Stimulated activated CD8-positive, alpha-beta memory T cell treated with anti-CD3 and anti-CD28 coated beads, Interleukin-2, amount 100 ng/mL, for 1 hour (primary cell): Measurements from ENCODE around the gene IL18R1.

Experiments used
- DNase-seq, 2 donors: peaks; one replicate each; pipeline ENCODE4 v3.0.0-alpha.2; 2020; ENCODE audit warnings: low read depth in 2 of 2

Gene IL18R1

DNA sequence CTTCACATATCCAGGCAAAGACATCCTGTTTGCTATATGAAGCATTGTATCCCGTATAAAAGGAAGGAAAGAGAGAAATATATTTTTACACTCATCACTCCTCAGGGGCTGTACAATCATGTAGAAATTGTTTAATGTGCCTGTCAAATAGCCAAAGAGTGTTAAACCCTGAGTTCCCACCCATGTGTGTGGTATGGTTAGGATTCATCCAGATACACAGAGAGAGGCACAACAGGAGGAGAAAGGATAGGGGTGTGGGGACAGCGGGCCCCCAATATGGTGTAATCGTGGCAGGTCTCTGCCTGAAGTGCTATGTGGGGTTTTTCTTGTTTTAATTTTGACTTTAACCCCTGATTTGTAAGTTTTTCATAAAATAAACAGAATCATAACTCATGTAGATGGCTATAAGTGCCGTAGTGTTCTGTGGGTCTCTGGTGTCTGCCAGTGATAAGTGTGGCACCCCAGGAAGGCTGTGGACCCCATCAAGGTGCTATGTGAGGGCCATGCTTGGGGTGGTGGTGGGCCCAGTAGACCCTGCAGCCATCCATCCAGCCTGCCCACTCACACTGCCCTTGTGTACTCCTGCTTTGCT, 10.2 kb upstream of the IL18R1 start:
- DNase-seq = no peak

DNA sequence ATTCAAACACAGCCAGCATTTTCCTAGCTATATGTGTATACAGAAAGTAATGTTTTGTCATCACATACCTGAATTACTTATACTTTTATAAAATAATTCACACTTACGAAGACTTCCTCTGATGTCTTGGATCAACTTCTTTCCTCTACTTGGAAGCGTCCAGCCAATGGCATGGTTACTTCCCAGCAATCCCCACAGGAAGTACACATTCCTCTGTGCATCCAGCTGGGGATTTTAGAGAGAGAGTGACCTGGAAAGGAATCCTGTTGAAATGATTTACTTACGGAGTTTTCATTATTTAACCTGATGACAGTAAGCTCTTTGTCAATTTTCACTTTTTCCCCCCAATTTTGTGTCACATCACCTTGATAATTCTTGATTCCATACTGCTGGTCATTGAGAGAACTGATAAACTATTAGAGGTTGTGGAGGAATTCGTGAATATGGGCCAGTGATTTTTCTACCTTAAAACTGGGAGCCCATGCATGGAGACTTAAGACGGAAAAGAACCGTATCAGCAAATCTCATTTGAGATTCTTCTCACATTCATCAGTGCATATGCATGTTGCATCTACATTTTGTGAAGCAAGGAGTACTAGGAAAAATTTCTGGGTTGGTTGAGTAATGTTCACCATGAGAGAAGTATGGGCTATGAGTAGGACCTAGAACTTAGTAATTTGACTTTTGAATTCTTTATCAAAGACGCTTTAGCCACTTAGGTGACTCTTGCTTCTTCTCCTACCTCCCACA, 9.0 kb upstream of the IL18R1 start:
- no peak for DNase-seq

DNA sequence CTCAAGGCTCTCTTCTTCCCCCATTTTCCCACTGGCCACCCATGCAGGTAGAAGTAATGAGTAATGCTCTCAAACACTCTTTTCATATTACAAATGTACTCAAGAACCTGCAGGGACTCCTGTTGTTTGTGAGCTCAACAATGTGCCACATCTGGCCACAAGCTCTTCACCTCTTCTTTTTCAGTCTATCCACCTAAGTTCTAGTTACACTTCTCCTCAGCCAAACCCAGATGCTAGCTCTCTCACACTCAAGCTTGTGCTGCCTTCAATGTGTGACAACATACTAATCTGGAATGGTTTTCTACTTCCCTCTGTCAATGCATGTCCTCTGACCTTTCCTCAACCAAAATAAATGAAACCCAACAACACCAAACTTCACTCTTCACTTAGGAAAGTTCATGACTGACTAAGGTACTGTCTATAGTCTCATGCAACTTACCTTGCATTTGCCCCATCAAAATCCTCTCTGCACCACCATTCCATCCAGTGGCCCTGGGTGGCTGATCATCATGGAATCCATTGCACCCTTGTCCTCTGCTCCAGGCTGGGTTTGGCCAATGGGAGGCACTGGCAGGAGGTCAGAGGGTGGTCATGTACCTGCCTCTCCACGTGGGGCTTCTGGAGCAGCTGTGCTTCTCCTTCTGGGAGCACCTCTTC, 5.3 kb upstream of the IL18R1 start:
- no peak for DNase-seq

- no peak for DNase-seq
Measured at GRCh38 chr2:102356381-102356712, 751 bp downstream of the IL18R1 start.

DNA sequence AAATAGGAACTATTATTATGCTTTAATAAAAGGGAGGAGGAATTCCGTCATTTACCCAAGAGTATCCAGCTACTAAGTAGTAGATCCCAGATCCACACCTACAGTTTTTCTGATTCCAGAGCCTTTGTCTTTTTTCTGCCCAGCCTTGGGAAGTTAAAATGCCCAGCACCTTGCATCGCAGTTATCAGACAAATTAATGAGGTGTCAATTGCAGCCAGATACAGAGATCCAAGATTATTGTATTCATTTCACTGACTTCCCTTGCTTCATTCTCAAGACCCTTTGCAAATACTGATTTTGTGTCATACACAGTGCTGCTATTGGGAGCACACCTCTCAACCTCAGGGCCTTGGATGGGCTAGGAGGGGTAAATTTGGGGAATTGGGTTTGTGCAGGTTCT, 1.1 kb downstream of the IL18R1 start:
- DNase-seq = no peak

DNA sequence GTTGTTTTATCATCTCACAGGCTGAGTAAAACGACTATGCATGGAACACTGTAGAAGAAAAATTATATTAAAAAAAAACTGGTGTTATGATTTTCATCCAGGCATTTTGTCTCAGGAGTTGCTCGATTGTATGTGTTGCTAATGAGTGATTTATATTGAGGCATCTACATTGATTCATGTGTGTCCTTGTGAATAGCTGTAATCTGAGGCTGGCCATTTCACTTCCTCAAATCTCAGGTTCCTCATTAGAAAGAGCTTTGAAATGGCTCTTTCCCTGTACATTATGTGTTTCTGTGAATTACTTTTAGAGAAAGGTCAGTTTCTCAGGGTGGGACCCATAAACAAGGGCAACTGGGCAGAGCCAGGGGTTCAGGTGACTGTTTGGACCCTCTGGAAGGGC, 2.3 kb downstream of the IL18R1 start:
- no peak for DNase-seq

DNA sequence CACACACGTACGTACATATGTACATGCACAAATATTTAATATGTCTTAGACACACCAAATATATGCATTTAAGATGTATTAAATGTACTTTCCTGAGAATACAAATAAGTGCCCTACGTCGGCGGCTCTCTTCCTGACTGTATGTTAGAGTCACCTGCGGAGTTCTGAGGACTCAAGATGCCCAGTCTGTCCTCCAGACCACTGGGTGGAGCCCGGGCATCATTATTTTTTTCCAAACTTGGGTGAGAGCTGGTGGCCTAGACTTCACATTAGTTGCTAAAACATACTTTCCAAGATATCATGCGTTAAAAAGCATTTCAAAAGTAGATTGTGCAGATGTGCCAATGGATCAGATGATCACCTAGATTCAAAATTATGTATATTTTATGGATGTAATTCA, 2.9 kb downstream of the IL18R1 start:
- DNase-seq = no peak

DNA sequence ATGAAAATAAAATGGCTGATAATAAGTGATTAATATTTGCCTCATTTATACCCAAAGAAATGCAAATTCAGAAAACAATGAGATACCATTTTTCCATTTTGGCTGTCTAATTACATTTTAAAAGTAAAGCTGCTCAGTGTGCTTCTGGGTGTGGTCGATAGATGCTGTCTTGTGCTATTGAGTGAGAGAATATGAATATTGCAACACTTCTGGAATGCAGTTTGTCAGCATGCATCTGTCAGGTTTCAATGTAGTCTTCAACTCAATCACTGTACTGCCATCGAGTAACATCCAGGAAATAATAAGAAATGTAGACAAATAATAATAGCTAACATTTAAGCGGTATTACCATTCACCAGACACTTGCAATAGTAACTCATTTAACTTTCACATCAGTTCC, 3.9 kb downstream of the IL18R1 start:
- DNase-seq = no peak

DNA sequence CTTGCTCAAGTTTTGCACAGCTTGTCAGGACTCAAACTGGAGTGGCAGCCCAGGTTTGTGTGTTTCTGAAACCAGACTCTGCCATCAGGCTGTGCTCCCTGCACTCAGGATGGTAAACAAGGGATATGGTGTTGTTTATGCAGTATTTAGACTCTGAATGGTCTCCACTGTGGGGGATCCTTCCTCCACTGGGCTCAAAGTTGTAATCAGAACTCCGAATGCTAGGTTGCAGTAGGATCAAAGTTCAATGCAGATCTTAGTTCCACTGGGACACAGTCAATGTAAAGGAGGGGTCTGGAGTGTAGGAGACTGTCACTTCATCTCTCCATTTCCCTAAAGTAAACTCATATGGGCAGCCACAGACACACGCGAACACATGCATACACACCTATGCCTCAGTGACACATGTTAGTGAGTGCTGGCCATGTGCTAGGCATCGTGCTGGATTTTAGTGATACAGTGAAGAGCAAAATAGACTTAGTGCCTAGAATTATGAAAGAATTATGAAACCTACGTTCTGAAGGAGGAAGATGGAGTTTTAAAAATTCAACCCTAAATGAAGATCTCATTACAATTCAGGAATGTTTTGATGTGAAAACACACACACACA, 6.1 kb downstream of the IL18R1 start:
- no peak for DNase-seq

GRCh38 chr2:102365763-102366162, 10.2 kb downstream of the IL18R1 start:
- no peak for DNase-seq

GRCh38 chr2:102366406-102367112, 11.0 kb downstream of the IL18R1 start:
- no peak for DNase-seq

DNA sequence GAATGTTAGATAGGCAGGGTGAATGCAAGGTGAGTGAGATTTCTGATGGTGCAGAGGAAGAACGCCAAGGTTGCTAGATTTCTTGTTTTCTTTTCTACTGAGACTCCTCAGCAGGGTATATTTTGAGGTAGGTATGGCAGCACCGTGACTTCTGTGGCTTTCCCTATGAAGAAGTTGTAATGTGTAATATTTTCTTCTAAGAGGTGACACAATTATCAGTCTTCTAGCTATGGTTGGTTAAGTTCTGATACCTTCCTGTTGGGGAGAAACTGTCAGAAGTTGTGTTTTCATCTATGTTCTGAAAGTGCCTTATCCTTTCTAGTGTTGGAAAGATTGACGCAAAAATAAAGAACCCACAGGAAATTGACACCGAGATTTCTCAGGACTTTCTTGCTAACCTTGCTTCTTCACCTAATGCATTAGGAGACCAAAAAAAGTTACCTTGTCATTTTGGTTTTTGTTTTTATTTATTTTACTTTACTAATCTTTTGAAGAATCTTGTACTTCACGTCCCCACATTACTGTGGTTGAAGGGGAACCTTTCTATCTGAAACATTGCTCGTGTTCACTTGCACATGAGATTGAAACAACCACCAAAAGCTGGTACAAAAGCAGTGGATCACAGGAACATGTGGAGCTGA, 11.9 kb downstream of the IL18R1 start:
- DNase-seq = no peak

DNA sequence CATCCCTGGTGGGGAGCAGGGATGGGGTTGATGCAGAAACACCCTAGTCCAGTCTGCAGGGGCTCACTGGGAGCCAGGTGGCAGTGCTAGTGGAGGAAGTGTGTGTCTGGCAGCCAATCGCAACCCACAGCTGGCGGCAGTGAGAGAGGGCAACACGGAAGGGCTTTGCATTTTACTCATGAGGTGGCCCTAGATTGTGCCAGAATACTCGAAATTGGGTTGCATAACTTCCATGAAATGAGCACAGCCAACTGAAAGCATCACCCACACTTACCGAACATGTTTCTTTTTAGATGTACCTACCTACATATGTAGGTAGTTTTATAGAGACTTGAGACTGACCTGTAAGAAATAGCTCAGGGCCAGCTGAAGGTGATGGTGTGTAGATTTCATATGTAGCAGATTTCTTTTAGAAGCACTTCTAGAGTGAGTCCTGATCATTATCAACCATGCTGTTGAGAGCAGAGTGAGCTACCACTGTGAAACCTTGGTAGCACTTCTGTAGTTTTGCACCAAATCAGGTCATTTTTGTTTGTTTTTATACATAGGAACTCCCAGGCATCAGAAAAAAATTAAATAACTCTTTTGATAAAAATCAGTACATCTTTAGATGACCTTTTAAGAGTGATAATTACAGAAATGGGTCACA, 13.0 kb downstream of the IL18R1 start:
- no peak for DNase-seq

- no peak for DNase-seq
Measured at GRCh38 chr2:102369866-102370265, 14.3 kb downstream of the IL18R1 start.

DNA sequence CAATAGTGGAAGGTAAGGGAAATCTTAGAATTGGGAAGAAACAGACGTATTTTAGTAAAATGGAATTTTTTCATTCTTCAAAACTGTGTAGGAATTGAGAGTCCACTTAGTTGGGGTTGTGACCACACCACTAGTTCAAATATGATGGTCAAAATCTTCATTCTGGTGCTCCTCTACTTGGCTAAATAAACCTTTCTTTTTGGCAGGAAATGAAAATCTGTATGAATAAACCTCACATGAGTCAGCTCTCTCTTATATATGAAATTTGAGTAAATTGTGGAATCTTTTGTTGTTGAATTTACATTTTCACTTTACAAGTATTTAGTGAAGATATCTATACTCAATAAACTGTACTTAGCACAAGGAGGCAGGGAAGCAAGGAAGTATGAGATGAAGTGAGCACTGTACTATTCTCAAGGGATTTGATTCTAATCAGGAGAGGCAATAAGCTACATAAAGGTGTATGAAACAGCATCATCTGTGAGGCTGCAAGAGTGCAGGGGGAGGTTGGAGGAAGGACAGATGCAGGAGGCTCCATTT, 20.5 kb downstream of the IL18R1 start:
- no peak for DNase-seq

DNA sequence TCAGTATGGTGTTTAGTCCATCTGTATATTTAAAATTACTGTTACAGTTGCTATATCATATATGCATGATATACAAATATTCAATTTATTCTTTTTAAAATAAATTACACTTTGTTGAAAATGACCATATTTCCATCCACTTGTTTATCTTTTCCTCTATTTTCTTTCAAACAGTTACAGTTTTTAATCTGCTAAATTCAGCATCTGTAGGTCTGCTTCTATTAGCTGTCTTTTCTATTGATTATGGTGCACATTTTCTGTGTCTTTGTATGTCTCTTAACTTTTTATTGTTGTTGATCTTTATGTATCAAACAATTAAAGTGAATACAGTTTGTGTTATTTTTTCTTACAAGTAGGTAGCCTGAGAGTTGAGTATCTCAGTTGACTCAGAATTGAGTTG, 28.1 kb downstream of the IL18R1 start:
- DNase-seq = no peak

- no peak for DNase-seq
Measured at GRCh38 chr2:102385522-102385921, 29.9 kb downstream of the IL18R1 start.

DNA sequence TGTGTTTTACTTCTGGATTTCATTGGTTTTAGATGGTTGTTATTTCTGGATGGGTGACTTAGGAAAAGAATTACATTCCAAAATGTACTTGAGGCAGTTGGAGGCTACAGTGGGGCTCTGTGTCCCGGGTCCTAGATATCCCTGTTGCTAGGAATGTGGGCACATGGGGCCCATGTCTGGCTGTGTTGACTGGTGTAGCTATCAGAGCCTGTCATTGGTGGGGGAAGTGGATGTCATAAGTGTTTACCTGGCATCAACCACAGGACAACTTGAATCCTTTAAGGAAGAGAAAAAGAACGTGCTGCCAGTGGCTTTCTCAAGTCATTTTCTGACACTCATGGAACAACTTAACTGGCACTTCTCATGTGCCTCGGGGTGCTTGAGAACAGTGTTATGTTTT, 30.4 kb downstream of the IL18R1 start:
- no peak for DNase-seq

DNA sequence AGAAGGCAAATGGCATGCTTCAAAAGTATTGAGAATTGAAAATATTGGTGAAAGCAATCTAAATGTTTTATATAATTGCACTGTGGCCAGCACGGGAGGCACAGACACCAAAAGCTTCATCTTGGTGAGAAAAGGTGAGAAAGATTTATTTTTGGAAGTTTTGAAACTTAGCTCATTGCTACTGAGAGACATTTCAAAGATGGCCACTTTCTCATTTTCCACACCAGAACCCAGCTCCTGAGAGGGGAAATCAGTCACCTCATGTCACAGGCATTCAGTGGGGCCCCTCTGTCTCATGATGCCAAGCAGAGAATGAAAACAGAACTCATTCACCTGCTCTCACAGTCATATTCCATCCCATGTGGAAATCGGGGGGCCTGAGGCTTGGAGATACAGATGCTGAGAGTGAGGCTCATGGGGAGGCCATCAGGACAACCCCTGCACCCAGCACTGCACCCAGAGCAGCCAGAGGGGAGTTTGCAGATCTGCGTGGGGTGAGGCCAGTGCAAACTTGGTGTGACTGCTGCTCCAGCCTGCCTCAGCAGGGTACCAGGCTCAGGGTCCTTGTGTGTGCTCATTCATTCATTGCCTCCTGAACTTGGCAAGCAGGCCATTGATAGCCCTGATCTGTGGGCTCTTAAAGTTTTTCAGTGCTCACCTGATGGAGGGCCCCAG, 31.4 kb downstream of the IL18R1 start:
- DNase-seq = no peak

DNA sequence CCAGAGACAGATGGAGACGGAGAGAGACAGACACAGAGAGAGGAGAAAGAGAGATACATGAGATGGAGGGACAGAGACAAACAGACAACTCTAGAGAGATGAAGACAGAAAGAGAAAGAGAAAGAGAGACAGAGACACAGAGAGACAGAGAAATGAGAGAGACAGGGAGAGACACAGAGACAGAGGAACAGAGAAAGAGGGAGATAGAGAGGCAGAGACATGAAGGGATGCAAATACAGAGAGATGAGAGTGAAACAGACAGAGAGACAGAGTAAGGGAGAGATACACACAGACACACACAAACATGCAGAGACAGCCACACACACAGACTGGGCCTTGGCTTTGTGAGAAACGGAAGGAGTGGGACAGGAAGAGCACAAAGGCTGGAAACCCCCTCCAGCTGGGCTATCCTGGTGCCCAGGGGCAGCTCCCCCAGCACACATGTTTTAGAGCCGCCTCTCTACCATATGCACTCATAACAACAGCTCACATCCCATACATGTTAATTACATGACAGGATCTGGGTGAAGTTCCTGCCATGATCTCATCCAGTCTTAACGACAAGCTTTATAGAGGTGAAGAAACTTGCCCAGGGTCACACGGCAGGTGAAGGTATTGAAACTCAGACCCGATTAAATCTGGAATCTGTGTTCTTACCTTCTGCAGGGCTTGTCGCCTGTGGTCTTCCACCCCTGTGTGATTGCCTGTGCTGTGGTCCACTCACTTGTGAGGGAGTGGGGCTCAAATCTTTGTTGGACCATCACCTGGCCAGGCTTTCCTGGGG, 32.4 kb downstream of the IL18R1 start:
- no peak for DNase-seq
